ENCODE measurements around the gene ACBD4. TPM values are rescaled to one million over a fixed set of nuclear protein-coding genes. Genes with fewer than 3 reads are reported as not detected.
"Not testable (repeated sequence)": the region's sequence is repeated elsewhere in the genome, so short reads cannot be mapped to it uniquely, and the experiment has no call there.

The ACBD4 gene
- total RNA-seq, 1 experiment from 2014 or later, result 1.7 TPM

DNA sequence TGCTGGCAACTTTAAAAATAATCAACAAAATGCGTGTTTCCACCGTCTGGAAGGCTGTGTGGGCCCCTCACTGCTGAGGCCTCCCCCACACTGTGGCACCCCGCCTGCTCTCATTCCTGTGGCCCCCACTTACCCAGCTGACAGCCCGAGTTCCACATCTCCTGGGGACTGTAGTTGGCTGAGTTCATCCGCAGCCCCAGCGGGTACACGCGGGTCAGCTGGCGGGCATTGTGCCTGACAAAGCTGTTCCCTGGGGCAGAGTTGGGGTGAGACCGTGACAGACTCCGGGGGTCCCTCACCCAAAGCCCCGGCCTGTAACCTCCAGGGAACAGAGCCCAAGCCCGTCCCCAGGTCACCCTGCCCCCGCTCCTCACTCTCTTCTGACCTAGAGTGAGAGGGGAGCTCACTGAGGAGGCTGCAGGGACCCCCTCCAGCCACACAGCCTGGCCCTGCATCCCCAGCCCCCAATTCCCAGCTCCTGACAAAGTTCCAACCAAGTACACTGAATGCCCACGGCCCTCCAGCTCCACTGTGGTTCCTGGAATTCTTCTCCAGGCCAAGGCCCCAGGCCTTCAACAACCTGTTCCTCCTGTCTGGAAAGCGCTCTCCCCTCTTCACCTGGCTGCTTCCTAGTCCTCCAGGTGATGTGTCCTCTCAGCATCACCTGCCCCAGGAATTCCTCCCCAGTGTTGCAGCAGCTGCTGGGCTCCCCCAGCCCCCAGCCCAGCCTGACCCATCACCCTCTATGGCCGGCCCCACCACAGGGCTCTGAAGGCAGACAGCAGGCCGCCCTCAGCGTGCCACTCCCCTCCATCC lies 21.2 kb upstream of the ACBD4 start:
- DNase-seq (ENCODE audit: low read depth, low spot score), result no peak
- in situ Hi-C loops (cut with HindIII; ENCODE audit: low pct_unique_long_range_greater_than_20kb, low sequenced_read_pairs), result no loop called here

DNA sequence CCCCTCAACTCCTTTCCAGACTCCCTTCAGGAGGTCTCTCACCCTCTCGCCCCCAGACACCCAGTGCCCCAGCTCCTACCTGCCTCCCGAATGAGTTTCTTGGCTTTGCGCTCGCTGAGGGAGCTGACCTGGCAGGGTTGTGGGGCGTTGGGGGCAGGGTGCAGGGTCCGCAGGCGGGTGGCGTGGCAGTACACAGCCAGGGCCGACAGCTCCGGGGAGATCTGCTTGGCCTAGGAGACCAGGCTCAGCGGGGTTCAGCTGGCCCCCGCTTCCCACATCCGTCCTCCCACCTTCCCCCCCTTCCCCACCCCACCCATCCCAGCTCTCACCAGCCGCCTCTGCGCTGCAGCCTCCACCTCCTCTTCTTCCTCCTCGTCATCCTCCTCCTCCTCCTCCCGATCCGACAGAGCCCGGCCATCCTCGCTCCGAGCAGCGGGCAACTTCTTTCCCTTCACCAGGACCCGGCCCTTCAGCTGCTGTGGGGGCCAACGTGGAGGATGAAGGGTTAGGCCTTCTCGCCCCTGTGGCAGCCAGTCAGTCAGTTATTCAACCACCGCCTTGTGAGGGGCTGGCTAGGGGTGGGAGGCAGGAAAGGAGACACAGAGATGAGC lies 20.4 kb upstream of the ACBD4 start:
- DNase-seq (ENCODE audit: low read depth, low spot score), result no peak
- in situ Hi-C loops (cut with HindIII; ENCODE audit: low pct_unique_long_range_greater_than_20kb, low sequenced_read_pairs), result no loop called here

DNA sequence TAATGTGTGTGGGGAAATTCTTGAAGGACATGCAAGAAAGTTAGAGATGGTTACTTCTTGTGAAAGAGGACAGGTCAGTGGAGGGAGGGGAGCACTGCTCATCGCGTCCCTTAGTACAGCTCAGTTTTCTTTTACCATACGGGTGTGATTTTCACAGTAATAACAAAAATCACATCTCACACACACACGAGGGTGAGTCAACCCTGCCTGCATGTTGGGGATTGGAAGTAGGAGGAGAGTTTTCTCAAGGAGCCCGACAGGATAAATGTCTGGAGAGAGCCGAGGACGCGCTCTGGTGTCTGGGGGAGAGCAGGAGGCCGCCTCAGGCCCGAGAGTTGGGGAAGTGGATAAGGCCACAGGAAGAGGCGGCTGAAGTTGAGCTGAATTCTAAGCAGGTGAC lies 19.6 kb upstream of the ACBD4 start:
- in situ Hi-C loops (cut with HindIII; ENCODE audit: low pct_unique_long_range_greater_than_20kb, low sequenced_read_pairs), result no loop called here

DNA sequence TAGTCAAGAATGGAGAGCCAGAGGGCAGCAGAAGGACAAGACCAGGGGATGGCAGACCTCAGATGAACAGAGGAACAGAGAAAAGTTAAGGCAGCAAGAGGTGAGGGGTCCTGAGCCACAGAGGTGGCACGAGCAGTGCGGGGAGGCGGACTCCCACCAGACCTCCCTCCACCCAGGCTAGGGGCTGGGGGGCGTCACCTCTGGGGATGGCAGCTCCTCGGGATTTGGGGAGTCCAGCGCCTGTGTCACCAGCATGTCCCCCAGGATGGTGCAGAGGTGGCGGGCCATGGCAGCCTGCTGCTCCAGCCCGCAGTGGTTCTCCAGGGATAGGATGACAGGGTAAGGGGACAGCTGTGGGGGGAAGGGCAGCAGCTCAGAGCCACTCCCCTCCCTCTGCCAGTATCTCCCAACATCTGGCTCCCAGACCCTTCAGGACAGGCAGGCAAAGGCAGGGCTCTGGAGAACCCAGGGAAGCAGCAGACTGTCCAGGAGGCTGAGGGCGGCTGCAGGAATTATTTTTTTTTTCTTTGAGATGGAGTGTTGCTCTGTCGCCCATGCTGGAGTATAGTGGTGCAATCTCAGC lies 19.0 kb upstream of the ACBD4 start:
- DNase-seq (ENCODE audit: low read depth, low spot score), result no peak
- in situ Hi-C loops (cut with HindIII; ENCODE audit: low pct_unique_long_range_greater_than_20kb, low sequenced_read_pairs), result no loop called here

More for the DNA sequence above, 19.6 kb upstream of the ACBD4 start:
- DNase-seq (ENCODE audit: low read depth, low spot score), result no peak

DNA sequence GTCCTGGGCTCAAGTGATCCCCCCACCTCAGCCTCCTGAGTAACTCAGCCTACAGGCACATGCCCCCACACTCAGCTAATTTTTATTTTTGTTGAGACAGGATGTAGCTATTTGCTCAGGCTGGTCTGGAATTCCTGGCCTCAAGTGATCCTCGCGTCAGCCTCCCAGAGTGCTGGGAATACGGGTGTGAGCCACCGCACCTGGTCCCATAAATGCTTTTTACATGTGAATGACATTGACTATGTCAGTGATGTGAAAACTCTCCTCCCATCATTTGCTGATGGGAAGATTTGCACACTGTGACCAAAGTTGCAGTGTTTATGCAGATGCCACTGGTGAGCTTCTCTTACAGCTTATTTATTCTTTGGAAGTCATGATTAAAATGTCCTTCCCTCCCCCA lies 18.2 kb upstream of the ACBD4 start:
- DNase-seq (ENCODE audit: low read depth, low spot score), result no peak

DNA sequence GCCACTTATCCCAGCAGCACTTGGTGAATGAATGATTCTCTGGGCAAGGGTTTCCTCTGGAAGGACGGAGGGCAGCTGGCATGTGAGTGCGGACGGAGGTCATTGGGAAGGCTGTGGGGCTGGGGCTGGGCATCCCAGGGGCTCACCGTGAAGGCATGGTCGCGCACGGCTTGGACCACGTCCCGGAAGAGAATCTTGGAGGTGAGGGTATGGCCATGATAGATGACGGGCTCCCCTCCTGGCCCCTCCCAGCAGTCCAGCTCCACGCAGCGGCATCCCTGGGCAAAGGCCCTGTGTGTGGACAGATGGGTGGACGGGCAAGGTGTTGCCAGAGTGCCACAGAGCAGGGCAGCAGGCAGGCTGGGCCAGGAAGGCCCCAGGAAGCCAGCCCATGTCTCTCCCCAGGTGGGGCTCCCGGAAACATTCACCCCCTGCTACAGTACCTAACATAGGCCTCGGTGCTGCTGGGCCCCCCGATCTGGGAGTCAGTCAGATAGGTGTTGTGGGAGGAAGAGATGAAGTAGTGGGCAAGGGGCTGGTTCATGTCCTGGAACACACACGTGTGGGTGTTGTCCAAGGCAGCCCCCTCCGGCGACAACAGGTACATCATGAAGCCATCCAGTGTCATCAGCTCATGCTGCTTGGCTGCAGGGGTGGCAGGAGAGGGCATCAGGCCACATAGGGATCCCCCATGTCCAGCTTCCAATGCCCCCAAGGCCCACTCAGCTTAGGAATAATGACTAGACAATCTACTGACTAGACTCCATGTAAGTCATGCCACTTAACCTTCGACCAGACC lies 17.4 kb upstream of the ACBD4 start:
- no peak for DNase-seq (ENCODE audit: low read depth, low spot score)
- in situ Hi-C loops (cut with HindIII; ENCODE audit: low pct_unique_long_range_greater_than_20kb, low sequenced_read_pairs), result no loop called here

More for the DNA sequence above, 18.2 kb upstream of the ACBD4 start:
- in situ Hi-C loops (cut with HindIII; ENCODE audit: low pct_unique_long_range_greater_than_20kb, low sequenced_read_pairs), result no loop called here

DNA sequence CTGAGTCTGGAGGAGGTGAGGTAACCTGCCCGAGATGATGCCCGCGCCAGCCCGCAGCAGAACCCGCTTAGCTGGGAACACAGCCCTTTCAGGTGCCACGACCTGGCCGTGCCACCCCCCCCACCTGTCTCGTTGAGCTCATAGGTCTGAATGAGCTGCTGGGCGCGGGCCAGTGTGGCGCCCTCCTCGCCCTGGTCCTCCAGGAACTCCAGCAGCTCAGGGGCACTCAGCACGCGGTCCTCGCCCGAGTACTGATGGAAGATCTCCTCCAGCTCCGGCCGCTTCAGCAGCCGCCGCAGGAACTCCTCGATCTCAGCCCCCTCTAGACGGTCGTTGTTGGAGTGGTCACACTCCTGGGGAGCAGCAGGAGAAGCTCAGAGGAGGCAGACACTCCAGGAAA lies 16.8 kb upstream of the ACBD4 start:
- in situ Hi-C loops (cut with HindIII; ENCODE audit: low pct_unique_long_range_greater_than_20kb, low sequenced_read_pairs), result no loop called here
- DNase-seq (ENCODE audit: low read depth, low spot score), result no peak

DNA sequence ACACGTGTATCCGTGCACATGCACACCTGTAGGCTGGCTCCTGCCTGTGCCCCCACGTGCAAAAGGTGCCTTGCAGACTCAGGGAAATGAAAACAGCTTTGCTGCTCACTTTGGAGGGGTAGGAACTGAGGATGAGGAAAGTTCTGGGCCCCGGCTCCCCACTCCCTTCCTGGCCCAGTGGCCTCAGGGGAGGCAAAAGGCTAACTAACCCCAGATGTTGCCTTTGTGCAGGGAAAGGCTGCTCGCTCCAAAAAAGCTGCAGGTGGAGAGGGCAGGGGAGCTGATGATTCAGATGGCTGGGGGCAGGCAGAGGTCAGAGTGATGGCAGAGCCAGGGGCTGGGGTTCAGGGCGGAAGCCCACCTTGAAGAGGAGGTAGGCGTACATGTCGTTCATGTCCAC lies 15.5 kb upstream of the ACBD4 start:
- no peak for DNase-seq (ENCODE audit: low read depth, low spot score)
- in situ Hi-C loops (cut with HindIII; ENCODE audit: low pct_unique_long_range_greater_than_20kb, low sequenced_read_pairs), result no loop called here

DNA sequence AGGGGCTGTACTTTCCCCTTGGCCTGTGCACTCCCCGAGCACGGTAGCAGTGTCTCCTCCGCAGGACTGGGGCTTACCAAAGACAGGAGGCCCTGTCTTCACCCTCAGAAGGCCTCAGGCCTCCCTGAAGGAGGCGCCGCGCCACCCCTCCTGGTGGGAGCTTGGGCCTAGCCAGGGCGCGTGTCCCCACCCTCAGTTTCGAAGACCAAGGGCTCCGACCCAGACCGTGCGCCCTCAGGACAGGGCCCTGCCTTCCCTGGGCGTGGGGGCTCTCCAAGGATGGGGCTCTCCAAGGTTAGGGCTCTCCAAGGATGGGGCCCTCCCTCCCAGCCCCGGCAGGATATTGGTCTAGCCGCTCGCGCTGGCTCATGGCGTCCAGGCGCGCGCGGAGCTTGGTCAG lies 14.9 kb upstream of the ACBD4 start:
- in situ Hi-C loops (cut with HindIII; ENCODE audit: low pct_unique_long_range_greater_than_20kb, low sequenced_read_pairs), result no loop called here

DNA sequence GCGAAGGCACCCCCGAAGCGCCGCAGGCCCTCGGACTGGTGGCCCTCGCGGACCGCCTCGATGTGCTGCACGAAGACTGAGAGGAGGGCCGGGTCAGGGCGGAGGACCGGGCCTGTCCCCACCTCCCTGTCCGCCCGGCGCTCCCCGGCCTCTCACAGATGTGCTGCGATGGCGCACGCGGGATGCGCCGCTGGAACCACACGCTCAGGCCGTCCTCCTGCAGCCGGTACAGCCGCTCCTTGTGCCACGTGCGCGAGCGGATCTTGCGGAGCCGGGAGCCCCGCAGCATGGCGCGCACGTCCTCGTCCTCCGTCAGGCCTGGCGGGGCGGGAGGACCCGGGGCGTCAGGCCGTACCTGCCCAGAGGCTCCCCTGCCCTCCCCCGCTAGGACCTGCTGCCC lies 14.4 kb upstream of the ACBD4 start:
- no peak for DNase-seq (ENCODE audit: low read depth, low spot score)
- in situ Hi-C loops (cut with HindIII; ENCODE audit: low pct_unique_long_range_greater_than_20kb, low sequenced_read_pairs), result no loop called here

More for the DNA sequence above, 14.9 kb upstream of the ACBD4 start:
- no peak for DNase-seq (ENCODE audit: low read depth, low spot score)

DNA sequence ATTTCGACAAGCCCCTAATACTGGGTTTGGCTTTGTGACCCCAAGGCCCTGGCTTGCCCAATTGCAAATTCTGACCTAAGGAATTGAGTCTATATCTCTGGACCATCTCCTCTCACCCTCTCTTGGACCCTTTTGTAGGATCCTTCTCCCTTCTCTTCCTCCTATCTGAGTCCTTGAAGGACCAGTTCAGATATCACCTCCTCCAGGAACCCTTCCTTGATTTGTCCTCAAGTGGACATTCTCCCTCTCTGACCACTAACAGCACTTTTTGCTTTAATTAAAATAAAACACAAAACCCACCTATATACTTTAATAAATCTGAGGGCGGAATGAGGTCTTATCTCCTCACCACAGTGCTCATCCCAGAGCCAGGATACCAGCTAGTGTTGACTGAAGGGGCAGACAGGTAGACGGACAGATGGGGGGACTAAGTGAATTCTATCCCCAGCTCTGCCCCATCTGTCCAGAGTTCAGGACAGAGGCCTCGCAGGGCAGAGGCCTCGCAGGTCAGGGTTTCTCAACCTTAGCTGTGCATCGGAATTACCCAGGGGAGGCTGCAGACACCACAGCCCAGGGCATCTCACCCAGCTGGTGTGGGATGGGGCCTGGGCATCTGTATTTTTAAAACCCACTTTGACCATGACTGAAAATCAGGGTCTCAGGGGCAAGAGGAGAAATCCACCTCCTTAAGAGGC lies 12.3 kb upstream of the ACBD4 start:
- in situ Hi-C loops (cut with HindIII; ENCODE audit: low pct_unique_long_range_greater_than_20kb, low sequenced_read_pairs), result no loop called here
- no peak for DNase-seq (ENCODE audit: low read depth, low spot score)

DNA sequence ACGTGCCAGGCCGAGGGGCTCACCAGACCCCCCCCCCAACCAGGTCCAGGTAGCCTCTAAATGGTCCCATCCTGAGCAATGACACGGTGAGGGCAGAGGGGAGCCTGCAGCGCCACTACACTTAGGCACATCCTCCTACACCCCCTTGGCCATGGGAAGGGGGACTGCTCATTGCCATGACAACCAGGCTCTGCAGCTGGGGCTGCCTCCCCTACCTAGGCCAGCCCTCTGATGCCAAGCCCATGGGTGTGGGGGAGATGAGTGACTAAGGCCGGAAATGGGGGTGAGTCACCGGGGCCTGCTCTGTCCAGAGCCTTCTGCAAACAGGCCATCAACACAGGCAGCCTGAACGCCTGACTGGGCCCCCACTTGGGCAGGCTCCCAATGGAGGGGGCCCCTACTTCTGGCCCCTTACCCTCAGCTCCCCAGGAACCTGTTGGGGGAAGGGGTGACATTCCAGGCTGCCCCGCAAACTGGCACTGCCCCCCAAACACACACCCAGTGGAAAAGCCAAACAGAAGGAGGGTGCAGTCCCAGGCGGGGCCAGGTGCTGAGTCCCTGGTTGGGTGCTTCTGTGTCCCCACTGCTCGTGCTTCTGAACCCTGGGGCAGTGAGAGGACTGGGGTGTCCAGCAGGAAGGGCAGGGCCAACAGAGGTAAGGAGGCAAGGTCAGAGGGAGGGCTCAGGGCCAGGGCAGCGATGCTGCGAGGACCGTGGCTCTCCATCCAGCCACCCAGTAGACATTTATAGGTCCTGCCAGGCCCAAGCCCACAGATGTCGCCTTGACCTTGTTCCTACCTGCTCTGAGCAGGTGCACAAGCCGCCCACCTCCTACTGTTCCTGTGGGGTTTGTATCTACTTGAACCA lies 11.3 kb upstream of the ACBD4 start:
- in situ Hi-C loops (cut with HindIII; ENCODE audit: low pct_unique_long_range_greater_than_20kb, low sequenced_read_pairs), result no loop called here
- DNase-seq (ENCODE audit: low read depth, low spot score), result peak; percentile 37

DNA sequence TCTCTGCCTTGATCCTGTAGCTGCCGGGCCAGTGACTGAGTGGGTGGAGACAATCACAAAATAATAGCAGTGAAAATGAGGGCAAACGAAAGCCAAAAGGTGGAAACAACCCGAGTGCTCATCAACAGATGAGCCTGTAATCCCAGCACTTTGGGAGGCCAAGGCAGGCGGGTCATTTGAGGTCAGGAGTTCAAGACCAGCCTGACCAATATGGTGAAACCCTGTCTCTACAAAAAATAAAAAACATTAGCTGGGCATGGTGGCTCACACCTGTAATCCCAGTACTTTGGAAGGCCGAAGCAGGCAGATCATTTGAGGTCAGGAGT lies 10.7 kb upstream of the ACBD4 start:
- DNase-seq (ENCODE audit: low read depth, low spot score); in situ Hi-C loops (cut with HindIII; ENCODE audit: low pct_unique_long_range_greater_than_20kb, low sequenced_read_pairs): not testable (repeated sequence)

DNA sequence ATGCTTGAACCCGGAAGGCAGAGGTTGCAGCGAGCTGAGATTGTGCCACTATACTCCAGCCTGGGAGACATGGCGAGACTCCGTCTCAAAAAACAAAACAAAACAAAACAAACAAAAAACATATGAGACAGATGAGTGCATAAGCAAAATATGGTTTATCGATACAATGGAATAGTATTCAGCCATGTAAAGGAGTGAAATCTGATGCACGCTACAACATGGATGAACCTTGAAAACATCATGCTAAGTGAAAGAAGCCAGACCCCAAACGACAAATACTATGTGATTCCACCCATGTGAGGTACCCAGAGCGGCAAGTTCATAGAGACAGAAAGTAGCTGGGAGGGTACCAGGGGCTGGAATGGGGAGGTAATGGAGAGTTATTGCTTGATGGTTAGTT lies 10.0 kb upstream of the ACBD4 start:
- in situ Hi-C loops (cut with HindIII; ENCODE audit: low pct_unique_long_range_greater_than_20kb, low sequenced_read_pairs), result no loop called here

DNA sequence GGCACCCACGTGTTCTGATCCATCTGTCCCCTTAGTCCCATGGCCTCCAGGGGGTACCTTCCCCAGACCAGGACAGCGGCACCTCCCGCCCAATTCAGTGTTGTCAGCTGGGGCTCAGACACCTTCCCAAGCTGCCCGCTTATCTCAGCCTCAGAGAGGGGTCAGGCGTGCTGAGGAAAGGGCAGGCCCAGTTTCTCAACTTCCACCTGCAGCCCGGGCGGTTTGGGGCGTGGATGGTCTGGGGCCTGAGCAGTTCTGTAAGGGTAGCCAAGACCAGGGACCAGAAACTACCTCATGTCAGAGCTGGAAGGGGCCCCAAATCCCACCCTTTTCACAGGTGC lies 8.3 kb upstream of the ACBD4 start:
- no peak for DNase-seq (ENCODE audit: low read depth, low spot score)
- in situ Hi-C loops (cut with HindIII; ENCODE audit: low pct_unique_long_range_greater_than_20kb, low sequenced_read_pairs), result no loop called here

More for the DNA sequence above, 10.0 kb upstream of the ACBD4 start:
- DNase-seq (ENCODE audit: low read depth, low spot score), result no peak

DNA sequence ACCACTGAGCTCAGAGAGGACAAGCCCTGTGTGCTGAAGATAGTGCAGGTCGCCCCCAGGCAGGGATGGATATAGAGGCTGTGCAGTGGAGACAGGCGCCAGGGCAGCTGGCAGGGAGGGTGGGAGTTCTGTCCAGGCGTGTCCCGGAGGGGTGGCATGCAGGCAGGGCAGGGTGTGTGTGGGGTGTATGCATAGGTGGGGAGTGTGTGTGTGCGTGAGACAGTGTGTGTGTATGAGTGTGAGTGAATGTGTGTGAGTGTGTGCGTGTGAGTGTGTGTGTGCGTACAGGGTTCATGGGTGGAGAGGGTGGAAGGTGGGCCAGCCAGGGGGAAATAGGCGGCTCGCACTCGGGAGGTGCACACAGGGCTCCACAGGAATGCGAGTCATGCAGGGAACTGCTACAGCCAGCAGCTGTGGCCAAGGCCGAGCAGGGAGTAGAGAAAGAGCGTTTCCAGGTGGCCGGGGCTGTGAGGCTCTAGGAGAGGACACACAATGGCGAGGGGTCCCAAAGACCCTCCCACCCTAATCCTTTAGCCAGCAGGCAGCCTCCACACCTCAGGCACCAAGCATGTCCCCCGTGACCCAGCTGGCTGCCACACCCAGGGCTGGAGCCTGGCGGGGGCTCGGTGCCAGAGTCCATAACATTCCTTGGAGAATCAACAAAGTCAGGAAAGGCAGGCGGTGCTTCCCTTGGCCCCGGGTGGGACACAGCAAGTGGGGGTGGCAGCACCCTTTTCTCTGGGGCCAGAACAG lies 7.8 kb upstream of the ACBD4 start:
- in situ Hi-C loops (cut with HindIII; ENCODE audit: low pct_unique_long_range_greater_than_20kb, low sequenced_read_pairs), result no loop called here

More for the DNA sequence above, 7.8 kb upstream of the ACBD4 start:
- DNase-seq (ENCODE audit: low read depth, low spot score), result no peak
